Activated T-helper 1 cell treated with anti-CD3 and anti-CD28 coated beads, Interleukin-2, amount 50 U/mL, for 16 hours (primary cell): Measurements from ENCODE around the gene ACSM5.

Experiments
- DNase-seq, 2 donors: peaks; one replicate each; pipeline ENCODE4 v3.0.0-alpha.2; 2020; ENCODE audit warnings: low read depth in 1 of 2, low spot score in 1 of 2

The ACSM5 gene, protein sequence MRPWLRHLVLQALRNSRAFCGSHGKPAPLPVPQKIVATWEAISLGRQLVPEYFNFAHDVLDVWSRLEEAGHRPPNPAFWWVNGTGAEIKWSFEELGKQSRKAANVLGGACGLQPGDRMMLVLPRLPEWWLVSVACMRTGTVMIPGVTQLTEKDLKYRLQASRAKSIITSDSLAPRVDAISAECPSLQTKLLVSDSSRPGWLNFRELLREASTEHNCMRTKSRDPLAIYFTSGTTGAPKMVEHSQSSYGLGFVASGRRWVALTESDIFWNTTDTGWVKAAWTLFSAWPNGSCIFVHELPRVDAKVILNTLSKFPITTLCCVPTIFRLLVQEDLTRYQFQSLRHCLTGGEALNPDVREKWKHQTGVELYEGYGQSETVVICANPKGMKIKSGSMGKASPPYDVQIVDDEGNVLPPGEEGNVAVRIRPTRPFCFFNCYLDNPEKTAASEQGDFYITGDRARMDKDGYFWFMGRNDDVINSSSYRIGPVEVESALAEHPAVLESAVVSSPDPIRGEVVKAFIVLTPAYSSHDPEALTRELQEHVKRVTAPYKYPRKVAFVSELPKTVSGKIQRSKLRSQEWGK

DNA sequence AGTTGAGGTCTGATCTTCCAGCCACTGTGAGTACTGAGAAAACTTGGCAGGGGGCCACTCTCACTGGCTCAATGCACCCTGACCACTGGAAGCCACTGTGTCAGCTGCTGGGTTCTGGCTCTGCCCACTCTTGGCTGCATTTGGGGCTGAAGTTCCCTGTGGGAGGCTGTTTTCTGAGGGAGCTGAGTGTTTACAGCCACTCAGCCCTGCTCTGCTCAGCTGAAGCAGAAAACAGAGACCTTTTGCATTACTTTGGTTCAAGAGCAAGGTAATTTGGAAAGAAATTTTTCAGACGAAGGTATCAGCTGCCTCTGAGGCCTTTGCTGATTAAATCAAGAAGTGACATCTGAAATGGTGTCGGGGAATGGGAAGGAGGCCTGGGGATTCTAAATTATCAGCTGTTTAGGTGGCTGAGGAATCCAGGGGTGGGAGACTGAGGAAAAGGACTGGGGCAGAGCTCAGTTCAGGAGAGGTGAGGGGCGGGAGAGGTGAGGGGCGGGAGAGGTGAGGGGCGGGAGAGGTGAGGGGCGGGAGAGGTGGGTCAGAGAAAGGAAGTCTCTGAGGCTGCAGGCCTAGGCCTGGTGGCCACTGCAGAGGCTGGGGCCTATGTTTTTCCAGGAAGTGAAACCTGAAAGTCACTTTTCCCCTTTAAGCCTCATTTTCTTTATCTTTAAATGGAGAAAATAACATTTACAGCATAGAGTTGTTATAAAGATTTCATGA, at the start of gene ACSM5:
Gene ACSM5 (plus strand): TSS at position 137 of the 723 bp plus-strand sequence. CDS start 1,951 bp downstream, outside the sequence.
- no peak for DNase-seq

DNA sequence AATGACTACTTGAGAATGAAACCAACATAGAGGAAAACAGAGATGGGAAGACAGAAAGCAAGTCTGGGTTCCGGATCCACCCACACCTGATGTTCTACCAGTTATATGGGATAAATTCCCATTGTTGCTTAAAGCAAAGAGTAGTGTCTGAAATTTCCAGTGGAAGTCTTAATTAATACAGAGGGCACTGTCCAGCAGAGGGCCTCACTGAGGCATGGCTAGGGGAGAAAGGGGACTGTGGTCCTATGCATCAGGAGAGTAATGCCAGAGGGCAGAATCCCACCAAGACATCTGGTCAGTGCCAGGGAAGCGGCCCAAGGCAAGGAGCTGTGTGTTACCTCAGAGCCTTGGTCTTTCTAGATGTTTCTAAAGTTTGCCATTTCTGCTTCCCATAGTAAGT, 49.3 kb upstream of the ACSM5 start:
- no peak for DNase-seq

DNA sequence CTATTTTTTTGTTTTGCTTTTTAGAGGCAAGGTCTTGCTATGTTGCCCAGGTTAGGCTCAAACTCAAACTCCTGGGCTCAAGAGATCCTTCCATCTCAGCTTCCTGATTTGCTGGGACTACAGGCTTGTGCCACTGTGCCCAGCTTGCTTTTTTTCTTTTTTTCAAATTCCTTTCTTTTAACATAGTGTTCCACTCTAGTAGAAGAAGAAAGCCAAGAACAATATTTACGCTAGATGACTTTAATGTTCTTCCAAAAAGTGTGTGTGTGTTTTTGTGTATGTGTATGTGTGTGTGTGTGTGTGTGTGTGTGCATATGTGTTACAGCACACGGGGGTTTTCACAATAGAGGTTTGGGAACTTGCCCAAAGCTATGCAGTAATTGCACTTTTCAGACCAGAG, 46.1 kb upstream of the ACSM5 start:
- no peak for DNase-seq

DNA sequence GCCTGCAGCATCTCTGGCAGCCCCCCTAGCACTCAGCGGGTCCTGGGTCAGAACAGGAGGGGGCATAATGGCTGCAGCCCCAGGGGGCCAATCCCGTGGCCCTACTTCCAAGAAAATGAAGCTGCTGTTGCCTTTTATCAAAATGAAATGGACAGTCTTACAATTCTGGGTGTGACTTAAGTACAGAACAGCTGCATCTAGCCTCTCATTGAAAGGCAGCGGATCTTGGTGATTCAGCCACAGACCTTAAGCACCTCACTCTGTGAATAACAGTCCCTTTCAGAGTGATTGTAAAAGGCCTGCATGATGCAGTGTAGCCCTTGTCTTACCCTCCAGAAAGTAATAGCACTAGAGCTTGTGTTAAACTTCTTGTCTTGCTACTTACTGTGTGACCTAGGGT, 45.3 kb upstream of the ACSM5 start:
- no peak for DNase-seq

DNA sequence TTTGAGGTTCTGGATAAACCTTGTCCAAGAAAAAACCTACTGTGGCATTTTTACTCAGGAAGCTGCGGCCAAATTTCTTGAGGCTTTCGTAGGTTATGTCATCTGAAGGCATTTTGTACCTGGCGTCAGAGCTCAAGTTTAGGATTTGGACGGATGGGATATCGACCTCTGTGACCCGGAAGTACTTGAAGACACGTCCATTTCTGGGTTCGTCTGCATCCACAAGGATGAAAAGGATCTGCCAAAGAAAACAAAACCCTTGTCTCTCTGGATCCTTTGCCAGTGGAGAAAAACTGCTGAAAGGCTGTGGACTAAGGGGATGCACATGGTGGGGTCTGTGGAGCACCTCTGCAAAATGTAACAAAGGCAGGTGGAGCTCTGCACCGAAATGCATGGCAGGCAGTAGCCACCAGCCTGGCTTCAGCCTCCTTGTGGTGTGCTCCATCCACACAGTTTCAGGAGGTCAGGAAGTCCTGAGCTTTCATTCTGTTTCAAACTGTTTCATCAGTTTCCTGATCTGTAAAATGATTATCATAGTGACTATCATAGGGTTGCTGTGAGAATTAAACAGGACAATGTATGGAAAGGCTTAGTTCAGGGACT, 39.8 kb upstream of the ACSM5 start:
- DNase-seq, result no peak

DNA sequence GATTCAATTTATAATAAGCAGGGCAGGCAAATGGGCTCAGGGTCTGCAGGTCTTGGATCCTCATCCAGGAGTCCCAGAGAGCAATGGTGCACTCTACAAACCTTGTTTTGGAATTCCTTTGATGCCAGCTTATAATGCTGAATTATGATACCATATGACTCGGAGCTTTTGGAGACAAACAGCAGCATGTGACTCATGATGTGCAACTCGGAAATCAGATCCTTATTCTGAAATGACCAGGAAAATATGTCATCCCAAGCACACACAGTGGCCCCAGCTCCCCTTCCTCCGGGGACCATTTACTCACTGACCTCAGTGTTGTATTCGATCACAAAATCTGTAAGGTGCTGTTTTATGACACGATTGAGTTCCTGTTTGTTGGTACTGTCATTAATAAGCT, 36.6 kb upstream of the ACSM5 start:
- no peak for DNase-seq

DNA sequence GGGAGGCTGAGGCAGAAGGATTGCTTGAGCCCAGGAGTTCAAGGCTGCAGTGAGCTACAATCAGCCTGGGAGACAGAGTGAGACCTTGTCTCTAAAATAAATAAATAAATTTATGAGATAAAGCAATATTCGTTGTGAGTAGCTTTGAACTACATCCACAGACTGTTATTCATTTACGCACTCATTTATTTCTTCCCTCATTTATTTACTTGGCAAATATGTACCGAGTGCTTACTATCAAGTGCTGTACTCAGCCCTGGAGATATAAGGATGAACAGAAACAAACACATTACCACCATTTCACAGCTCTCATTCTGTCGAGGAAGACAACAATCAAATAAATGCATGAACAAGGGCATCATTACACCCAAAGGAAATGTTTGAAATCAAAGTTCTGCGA, 32.2 kb upstream of the ACSM5 start:
- no peak for DNase-seq

DNA sequence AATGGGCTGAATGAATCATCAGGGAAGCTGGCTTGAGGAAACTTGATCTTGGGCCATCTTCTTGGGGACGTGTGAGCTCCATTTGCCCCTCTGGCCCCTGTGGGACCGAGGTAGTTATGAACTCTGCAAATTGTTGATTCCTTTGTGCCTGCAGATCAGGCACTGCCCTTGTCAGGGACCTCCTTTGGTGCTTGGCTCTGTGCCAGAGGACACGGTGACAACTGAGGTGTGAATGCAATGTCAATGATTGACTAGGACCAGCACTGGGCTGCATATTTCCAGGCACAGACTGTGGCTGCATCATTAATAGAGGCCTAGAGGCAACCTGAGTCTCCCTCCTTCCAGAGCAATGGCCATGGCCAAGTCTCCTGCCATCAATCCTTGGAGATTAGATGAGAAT, 28.6 kb upstream of the ACSM5 start:
- no peak for DNase-seq

DNA sequence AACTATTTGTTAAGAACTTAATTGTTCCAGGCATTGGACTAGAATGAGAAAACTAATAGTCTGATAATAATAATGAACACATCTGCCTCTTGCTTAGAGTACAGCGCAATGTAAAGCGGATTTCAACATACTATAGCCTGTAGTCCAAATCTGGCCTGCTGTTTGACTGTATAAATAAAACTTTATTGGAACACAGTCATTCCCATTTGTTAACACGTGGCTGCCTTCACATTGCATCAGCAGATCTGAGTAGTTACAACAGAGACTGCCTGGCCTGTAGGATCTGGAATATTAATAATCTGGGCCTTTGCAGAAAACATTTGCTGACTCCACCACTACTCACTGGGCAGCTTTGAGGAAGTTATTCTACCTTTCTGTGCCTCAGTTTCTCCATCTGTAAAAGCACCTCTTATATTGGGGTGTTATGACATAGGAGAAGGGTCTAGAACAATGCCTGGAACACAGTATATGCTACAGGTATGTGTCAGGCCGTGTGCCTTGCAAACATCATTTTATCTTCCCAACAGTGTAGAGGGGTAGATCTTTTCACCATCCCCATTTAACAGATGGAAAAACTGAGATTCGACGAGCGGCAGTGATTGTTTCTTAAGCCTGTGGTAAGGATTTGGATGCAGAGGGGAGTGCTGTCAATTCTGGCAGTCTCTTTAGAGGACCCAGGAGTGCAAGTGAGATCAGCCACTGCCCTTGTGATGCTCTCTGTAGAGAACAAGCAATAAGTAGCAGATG, 27.0 kb upstream of the ACSM5 start:
- no peak for DNase-seq

DNA sequence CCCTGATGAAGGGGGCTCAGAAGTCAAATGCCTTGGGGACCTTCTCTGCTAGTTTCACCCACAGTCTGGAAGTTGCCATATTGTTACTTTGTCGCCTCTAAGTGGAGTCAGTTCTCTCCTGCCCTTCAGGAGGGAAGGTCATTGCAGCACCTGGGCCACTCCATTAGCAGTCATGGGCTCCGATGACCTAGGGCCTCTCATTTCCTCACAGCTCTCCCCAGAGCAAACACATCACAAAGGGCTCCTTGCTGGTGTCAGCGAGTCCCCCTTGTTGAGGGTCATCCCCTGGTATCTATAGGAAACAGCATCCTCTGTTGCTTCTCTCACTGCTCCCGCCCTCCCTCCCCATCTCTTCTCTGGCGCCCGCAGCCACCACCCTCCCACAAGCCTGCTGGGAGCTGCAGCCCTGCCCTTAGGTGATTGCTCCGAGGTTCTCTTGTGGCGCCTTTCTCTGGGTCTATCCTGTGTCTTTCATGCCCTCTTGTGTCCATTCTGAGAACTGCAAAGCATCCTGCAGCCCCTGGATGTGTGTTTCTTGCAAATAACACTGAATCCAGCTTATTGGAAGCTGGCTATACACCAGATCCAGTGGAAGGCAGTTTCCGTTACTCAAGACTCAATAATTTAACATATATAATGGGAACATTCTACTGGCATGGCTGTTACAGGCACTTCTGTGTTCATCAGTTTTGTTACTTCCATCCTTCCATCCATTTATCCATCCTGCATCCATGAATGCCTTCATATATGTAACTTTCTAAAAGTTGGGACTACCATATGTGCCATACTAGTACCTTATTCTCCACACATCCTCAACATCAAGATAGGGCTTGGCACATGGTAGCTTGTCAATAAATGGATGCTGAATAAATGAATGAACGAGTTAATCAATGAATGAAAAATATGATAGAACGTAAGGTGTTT, 26.0 kb upstream of the ACSM5 start:
- DNase-seq, result peak in 1 of 2 donors; percentile 4

DNA sequence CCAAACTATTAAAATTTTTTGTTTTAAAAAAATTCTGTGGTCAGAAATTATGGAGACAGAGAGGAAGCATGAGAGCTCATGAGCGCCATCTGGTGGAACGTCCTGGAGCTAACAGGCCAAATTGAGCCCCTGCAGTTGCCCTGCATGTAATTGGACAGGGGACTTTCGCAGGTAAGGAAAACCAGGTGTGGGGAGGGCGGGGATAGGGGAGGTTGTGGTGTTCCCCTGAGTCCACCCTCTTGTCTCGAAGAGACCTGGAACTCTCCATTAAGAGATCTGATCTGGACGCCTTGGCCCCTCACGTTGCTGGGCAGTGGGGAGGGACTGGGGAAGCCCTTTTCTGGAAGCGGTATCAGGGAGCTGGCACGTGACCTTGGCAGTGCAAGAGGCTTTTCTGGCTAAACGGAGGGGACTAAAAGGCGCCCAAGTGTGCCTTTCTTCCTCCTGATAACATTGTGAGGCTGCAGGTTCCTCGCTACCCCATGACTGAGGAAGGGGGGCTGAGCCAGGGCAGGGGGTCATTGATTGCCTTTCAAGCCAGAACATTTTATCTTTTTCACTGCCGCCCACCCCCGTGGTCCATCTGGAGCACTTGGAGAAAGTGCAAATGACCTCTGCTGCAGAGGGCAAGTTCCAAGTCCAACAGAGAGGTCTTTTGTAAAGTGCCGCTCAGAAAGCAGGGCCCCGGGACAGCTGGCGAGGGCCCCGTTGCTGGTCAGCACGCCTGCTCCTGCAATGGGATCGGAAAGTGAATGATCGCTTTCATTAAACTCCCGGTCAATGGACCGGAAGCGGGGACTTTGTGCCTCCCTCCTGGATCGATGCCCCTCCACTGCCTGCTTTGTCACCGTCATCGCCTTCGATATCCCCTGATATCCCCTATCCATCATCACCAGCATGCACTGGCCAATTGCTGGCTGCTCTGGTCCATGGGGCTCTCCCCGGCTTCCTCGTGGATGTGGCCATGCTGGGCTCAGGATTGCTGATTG, 23.2 kb upstream of the ACSM5 start:
- peak; percentile 24 to 26 for DNase-seq

DNA sequence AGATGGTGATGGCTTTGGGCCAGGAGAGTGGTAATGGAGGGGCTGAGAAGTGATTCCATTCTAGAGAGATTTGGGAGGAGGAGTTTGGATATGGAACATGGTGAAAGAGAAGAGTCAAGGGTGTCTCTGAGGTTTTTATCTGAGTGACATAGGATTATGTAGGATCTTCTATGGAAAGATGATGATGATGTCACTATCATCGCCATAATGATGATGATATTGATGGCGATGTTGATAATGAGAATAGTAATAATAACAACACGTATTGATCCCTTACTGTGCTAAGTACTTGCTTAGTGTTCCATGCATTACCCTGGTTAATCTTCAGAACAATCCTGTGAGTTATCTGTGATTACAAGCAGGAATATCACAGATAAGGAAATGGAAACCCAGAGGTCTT, 21.4 kb upstream of the ACSM5 start:
- no peak for DNase-seq

DNA sequence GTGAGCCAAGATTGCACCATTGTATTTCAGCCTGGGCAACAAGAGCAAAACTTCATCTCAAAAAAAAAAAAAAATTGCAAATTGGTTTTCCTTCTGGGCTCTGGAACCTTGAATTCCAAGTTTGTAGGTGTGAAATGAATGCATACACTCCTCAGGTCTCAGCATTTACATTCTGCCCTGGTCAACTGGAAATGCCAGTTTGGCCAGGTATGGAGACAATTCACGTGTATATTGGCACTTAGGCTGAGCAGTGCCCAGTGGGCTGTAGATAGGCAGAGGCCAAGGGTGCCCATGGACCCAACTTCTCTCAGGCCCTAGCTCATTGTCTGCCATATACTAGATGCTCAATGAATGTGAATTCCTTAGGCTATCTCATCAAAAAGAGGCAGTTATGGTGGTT, 20.5 kb upstream of the ACSM5 start:
- DNase-seq, result no peak

DNA sequence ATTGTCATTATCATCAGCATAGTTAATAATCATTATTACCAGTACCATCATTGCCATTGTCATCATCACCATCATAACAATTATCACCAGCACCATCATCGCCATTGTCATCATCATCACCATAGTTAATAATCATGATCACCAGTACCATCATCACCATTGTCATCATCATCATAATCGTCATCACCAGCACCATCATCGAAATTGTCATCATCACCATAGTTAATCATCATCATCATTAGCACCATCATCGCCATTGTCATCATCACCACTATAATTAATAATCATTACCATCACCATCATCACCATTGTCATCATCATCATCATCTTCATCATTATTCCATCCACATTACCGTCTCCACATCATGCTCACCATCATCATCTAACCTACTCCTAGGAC, 18.3 kb upstream of the ACSM5 start:
- no peak for DNase-seq

DNA sequence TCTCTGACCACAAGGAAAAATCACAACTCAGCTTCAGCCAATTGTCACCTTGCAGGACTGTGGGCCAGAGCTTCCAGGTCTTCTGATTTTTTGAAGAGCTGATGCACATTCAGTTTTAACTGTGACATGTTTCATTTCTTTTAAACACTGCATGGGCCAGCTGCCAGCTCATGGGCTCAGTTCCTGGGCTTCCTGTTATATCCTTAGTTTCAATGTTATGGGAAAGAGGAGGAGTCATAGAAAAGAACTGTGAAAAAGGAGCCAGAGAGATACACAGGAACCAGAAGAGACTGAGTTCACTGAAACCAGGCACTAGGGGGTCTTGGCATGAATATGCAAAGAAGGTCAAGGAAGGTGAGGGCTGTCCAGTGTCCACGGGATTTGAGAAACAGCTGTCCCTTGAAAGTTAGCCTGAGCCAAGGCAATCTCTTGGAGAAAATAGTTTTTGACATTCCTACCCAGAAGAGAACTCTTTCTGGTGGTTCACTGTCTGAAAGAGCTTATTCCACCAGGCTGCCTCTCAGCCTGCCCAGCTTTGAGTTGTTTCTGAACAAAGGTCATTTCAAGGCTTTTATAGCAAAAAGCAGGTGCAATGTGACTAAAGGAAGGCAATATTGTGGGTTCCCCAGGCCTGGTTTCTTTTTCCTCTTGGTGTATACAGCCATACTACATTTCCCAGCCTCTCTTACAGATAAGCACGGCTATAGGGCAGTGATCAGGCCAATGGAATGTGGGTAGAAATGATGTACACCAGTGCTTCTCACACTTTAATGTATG, 15.3 kb upstream of the ACSM5 start:
- no peak for DNase-seq

DNA sequence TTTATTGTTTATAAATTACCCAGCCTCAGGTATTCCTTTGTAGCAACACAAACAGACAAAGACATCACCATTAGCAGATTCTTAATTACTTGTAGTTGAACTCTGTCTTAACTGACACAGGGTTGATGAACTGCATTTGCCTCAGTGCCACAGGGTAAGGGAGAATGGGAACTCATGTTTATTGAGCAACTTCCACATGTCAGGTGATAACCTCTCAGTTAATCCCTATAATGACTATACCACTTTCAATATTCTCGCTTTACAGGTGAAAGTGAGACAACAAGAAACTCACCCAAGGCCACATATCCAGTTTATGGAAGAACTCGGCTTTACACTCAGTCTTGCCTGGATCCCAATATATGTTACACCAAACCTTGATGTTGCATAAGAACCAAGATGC, 13.4 kb upstream of the ACSM5 start:
- no peak for DNase-seq

DNA sequence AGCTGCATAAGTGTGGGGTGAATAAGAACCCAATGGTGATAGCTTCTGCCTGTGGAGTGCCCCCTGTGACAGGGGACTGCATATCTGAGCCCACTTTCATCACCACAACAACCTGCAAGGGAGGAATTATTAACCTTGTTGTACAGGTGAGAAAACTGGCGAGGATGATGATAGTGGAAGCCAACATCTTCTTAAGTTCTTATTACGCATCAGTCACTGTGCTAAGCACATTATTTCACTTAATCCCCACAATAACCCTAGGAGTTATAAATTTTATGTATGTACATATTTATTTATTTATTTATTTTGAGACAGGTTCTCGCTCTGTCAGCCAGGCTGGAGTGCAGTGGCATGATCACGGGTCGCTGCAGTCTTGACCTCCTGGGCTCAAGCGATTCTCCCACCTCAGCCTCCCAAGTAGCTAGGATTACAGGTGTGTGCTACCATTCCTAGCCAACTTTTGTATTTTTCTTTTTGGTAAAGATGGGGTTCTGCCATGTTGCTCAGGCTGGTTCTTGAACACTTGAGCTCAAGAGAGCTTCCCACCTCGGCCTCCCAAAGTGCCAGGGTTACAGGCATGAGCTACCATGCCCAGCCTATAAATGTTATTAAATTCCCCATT, 12.4 kb upstream of the ACSM5 start:
- DNase-seq, result no peak
